GM12878 (cell line): ENCODE measurements around the gene RPS16. TPM values are rescaled to one million over a fixed set of nuclear protein-coding genes. Genes with fewer than 3 reads are reported as not detected.

Source experiments
- ATAC-seq: fragments of 200-7000 bp; cut with Tn5 transposase; 3 replicates; pipeline ENCODE4 v1.9.1; 2020; ENCODE audit warnings: mild to moderate bottlenecking, moderate library complexity
- BruUV-seq: library from RNA; stranded (reverse); fragments of 400-500 nt; replicated peaks from 2 replicates; lab custom pipeline; 2021; lab: Mats Ljungman, UMichigan
- CTCF ChIA-PET: fragments of 300-600 bp; sonication (Branson Sonifier 250); formaldehyde crosslinking; extraction: SDS; loops from one replicate; lab custom pipeline; 2021; ENCODE audit warnings: inconsistent platforms; lab: Yijun Ruan, JAX
- POLR2A ChIA-PET: fragments of 350-600 bp; formaldehyde crosslinking; extraction: SDS; loops from one replicate; lab custom pipeline; 2021; ENCODE audit warnings: inconsistent platforms; lab: Charles Lee
- RAD21 ChIA-PET: fragments of 300-600 bp; sonication (Branson Sonifier 250); formaldehyde crosslinking; loops from one replicate; lab custom pipeline; 2023; ENCODE audit warnings: antibody characterized with exemption; ENCODE audit not compliant: unreplicated experiment; lab: Charles Lee
- SMC1A ChIA-PET: fragments of 300-600 bp; sonication (Branson Sonifier 250); formaldehyde crosslinking; loops from one replicate; lab custom pipeline; 2023; ENCODE audit not compliant: unreplicated experiment, uncharacterized antibody; lab: Charles Lee
- DNase-seq: peaks from one replicate; pipeline ENCODE4 v3.0.0-alpha.2; 2011; ENCODE audit warnings: low read depth, low spot score
- FAIRE-seq: peaks from 3 replicates; lab custom pipeline; 2011; peaks lifted over from hg19 to GRCh38; lab: Jason Lieb, UNC
- H2AFZ ChIP-seq: 2 replicates; pipeline ENCODE4 v1.6.0; 2011; ENCODE audit warnings: low read depth, low read length, control low read depth; ENCODE audit not compliant: control insufficient read depth
- H3K27ac ChIP-seq: 2 replicates; pipeline ENCODE4 v1.5.1; 2011; ENCODE audit warnings: control low read depth; ENCODE audit not compliant: control insufficient read depth, insufficient read depth
- H3K27me3 ChIP-seq, 2 experiments: replicated peaks in 1 of 2; 2 replicates each; pipeline versions ENCODE4 v1.6.0 to v1.6.1; 2011; ENCODE audit warnings: low read length in 1 of 2; ENCODE audit not compliant: control insufficient read depth in 2 of 2, insufficient read depth in 2 of 2
- H3K36me3 ChIP-seq, 2 experiments: 2 replicates each; pipeline ENCODE4 v1.5.1; 2011; ENCODE audit warnings: low read length in 1 of 2; ENCODE audit not compliant: control insufficient read depth in 2 of 2, insufficient read depth in 2 of 2
- H3K4me1 ChIP-seq: 2 replicates; pipeline ENCODE4 v1.6.1; 2011; ENCODE audit warnings: mild to moderate bottlenecking, low read length, moderate library complexity, mixed read lengths; ENCODE audit not compliant: control insufficient read depth, insufficient read depth
- H3K4me2 ChIP-seq: 2 replicates; pipeline ENCODE4 v1.6.0; 2011; ENCODE audit warnings: control low read depth; ENCODE audit not compliant: control insufficient read depth, insufficient read depth
- H3K4me3 ChIP-seq: fragments of 200-600 bp; sonication (generic); 2 replicates; pipeline ENCODE4 v1.5.1; 2016
- H3K79me2 ChIP-seq: 2 replicates; pipeline ENCODE4 v1.6.0; 2011; ENCODE audit warnings: low read length; ENCODE audit not compliant: control insufficient read depth, insufficient read depth
- H3K9ac ChIP-seq: 2 replicates; pipeline ENCODE4 v1.8.0; 2011; ENCODE audit warnings: low read length, control low read depth, mixed read lengths; ENCODE audit not compliant: control insufficient read depth, insufficient read depth
- H3K9me3 ChIP-seq: replicated peaks from 3 replicates; pipeline ENCODE4 v1.5.1; 2011; ENCODE audit warnings: mild to moderate bottlenecking, low read length; ENCODE audit not compliant: control insufficient read depth, insufficient read depth
- H4K20me1 ChIP-seq: 2 replicates; pipeline ENCODE4 v1.6.0; 2011; ENCODE audit not compliant: control insufficient read depth, insufficient read depth
- FOXM1 ChIP-seq: IDR thresholded peaks from 2 replicates; pipeline ENCODE4 v1.6.1; 2012; ENCODE audit warnings: low read depth, mild to moderate bottlenecking, inconsistent platforms, low read length, moderate library complexity
- HDGF ChIP-seq: fragments of 450-650 bp; IDR thresholded peaks from 2 replicates; pipeline ENCODE4 v1.6.1; 2016; ENCODE audit warnings: antibody characterized with exemption
- HSF1 ChIP-seq: fragments of 150-350 bp; IDR thresholded peaks from 2 replicates; pipeline ENCODE4 v1.6.1; 2014; ENCODE audit warnings: mild to moderate bottlenecking, low read depth, low read length
- IKZF2 ChIP-seq, 2 experiments: fragments of 450-650 bp; IDR thresholded peaks; 2 replicates each; pipeline ENCODE4 v1.6.1; 2017; ENCODE audit warnings: mild to moderate bottlenecking in 2 of 2, moderate library complexity in 2 of 2
- IRF4 ChIP-seq: IDR thresholded peaks from 2 replicates; pipeline ENCODE4 v1.6.1; 2011; ENCODE audit warnings: low read depth, low read length
- JUNB ChIP-seq: IDR thresholded peaks from 2 replicates; pipeline ENCODE4 v1.6.1; 2016; ENCODE audit warnings: antibody characterized with exemption, mild to moderate bottlenecking
- KAT2A ChIP-seq: conservative IDR thresholded peaks from 2 replicates; pipeline ENCODE4 v1.6.1; 2011; ENCODE audit warnings: low read depth, low read length; ENCODE audit not compliant: control insufficient read depth
- KDM1A ChIP-seq: fragments of 200-600 bp; sonication (generic); IDR thresholded peaks from 2 replicates; pipeline ENCODE4 v1.6.1; 2016; ENCODE audit warnings: borderline replicate concordance
- LARP7 ChIP-seq: fragments of 450-650 bp; IDR thresholded peaks from 2 replicates; pipeline ENCODE4 v1.6.1; 2017; ENCODE audit warnings: mild to moderate bottlenecking
- PAX5 ChIP-seq: IDR thresholded peaks from 2 replicates; pipeline ENCODE4 v1.6.1; 2011; ENCODE audit warnings: low read depth, low read length, borderline replicate concordance
- PML ChIP-seq: IDR thresholded peaks from 2 replicates; pipeline ENCODE4 v1.6.1; 2012; ENCODE audit warnings: low read length, inconsistent platforms
- SUPT20H ChIP-seq: IDR thresholded peaks from 2 replicates; pipeline ENCODE4 v1.6.1; 2011; ENCODE audit warnings: low read depth, mild to moderate bottlenecking, low read length, moderate library complexity, borderline replicate concordance; ENCODE audit not compliant: control insufficient read depth
- USF1 ChIP-seq: IDR thresholded peaks from 2 replicates; pipeline ENCODE4 v1.6.1; 2011; ENCODE audit warnings: borderline replicate concordance, low read depth, mild to moderate bottlenecking, moderate library complexity, mixed read lengths, low read length; ENCODE audit not compliant: insufficient read depth; ENCODE audit errors: extremely low read length
- YBX1 ChIP-seq: fragments of 450-650 bp; IDR thresholded peaks from 2 replicates; pipeline ENCODE4 v1.6.1; 2016; ENCODE audit warnings: antibody characterized with exemption
- WGBS: methylation state at CpG from one replicate; pipeline ENCODE4 v1.1.6; 2016; ENCODE audit warnings: low lambda C conversion rate; ENCODE audit not compliant: insufficient replicate concordance, insufficient coverage; ENCODE audit errors: missing lambda C conversion rate; 5-methylcytosine and 5-hydroxymethylcytosine counted together
- in situ Hi-C: fragments of 300-500 bp; cut with MboI; formaldehyde crosslinking; loops from 9 replicates; pipeline ENCODE4 v1.14.3; 2018; ENCODE audit warnings: mixed read lengths
- intact Hi-C: fragments of 100-400 bp; cut with micrococcal nuclease; formaldehyde crosslinking; loops from one replicate; pipeline ENCODE4 v1.14.2; 2022; ENCODE audit not compliant: unreplicated experiment
- polyA plus RNA-seq, 11 experiments: library from polyadenylated mRNA; depleted of rRNA in 4 of 11; unstranded in 6 of 11; stranded (reverse) in 5 of 11; fragments of >200 nt; fragmentation: Nextera tagmentation in 4 of 11; fragmentation: Illumina TruSeq in 1 of 11; extraction: Ambion mirVana in 4 of 11; extraction: Trizol in 1 of 11; gene quantifications; 1 replicate in 1 of 11; 2 replicates in 10 of 11; pipeline versions ENCODE4 v1.2.1 to v1.2.3, GENCODE V29; 2011 to 2016; ENCODE audit warnings: inconsistent platforms in 2 of 11, missing spikeins in 2 of 11, low read depth in 1 of 11
- total RNA-seq, 4 experiments: library from RNA; depleted of rRNA in 3 of 4; stranded (reverse); fragments of >200 nt in 3 of 4; fragmentation: Illumina TruSeq in 1 of 4; extraction: Trizol in 1 of 4; gene quantifications; 2 replicates each; pipeline versions ENCODE4 v1.2.1 to v1.2.3, GENCODE V29; 2013 to 2021
- TF ChIP-seq, protein P1 (sequence below): fragments of 450-650 bp; formaldehyde crosslinking; IDR thresholded peaks from 2 replicates; pipeline ENCODE4 v1.4.0; 2022; ENCODE audit warnings: mild to moderate bottlenecking, moderate library complexity

RPS16 gene
- total and polyA plus RNA-seq, 10 of the 15 experiments (the other 5 are each of a cell fraction or from before 2014, with no cell fraction given) = 148 to 4,810 (median 2,343) TPM

- in situ Hi-C loops (no loop called here), intact Hi-C loops (no loop called here)
- H3K4me1 ChIP-seq = peaks cover 10% of the 10 kb centered on the region
- peaks cover 28% of the 10 kb centered on the region for H3K79me2 ChIP-seq
- POLR2A ChIA-PET = no interaction called here
- H2AFZ ChIP-seq = no peak overlapping the region
- H4K20me1 ChIP-seq = no peaks in the 10 kb centered on the region
- no peak for FAIRE-seq
- H3K9me3 ChIP-seq = no peaks in the 10 kb centered on the region
- SMC1A ChIA-PET = no interaction called here
- no peak overlapping the region for H3K27ac ChIP-seq
- H3K4me2 ChIP-seq = no peak overlapping the region
- TF ChIP-seq HSF1 (no peak), PML (no peak), SUPT20H (no peak), IRF4 (no peak), IKZF2 (IDR thresholded peaks at IDR 0.05) (no peak), KAT2A (no peak), PAX5 (no peak), KDM1A (no peak), YBX1 (no peak), FOXM1 (no peak), USF1 (no peak), HDGF (no peak), LARP7 (no peak), JUNB (no peak)
- TF ChIP-seq, protein P1, sequence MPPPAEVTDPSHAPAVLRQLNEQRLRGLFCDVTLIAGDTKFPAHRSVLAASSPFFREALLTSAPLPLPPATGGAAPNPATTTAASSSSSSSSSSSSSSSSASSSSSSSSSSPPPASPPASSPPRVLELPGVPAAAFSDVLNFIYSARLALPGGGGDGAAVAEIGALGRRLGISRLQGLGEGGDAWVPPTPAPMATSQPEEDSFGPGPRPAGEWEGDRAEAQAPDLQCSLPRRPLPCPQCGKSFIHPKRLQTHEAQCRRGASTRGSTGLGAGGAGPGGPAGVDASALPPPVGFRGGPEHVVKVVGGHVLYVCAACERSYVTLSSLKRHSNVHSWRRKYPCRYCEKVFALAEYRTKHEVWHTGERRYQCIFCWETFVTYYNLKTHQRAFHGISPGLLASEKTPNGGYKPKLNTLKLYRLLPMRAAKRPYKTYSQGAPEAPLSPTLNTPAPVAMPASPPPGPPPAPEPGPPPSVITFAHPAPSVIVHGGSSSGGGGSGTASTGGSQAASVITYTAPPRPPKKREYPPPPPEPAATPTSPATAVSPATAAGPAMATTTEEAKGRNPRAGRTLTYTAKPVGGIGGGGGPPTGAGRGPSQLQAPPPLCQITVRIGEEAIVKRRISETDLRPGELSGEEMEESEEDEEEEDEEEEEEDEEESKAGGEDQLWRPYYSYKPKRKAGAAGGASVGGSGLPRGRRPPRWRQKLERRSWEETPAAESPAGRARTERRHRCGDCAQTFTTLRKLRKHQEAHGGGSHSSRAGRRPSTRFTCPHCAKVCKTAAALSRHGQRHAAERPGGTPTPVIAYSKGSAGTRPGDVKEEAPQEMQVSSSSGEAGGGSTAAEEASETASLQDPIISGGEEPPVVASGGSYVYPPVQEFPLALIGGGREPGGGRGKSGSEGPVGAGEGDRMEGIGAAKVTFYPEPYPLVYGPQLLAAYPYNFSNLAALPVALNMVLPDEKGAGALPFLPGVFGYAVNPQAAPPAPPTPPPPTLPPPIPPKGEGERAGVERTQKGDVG (CRISPR knock-in tag) = no peak
- WGBS = 95% methylated on average over 5 of the region's 5 CpGs
- no peak overlapping the region for H3K4me3 ChIP-seq
- BruUV-seq = TSS peak; percentile 71
- H3K9ac ChIP-seq = no peak overlapping the region
- H3K36me3 ChIP-seq = peaks cover 5 to 28% of the 10 kb centered on the region in 2 experiments
- no peak for DNase-seq
- ATAC-seq = no peak
- CTCF ChIA-PET = interaction anchor here (0.5 kb wide), 1 partner anchor 119 kb away, joined by 5 read pairs; no protein-coding TSS in a partner anchor
- no peaks in the 10 kb centered on the region for H3K27me3 ChIP-seq
- RAD21 ChIA-PET = no interaction called here
Observed at GRCh38 chr19:39388657-39389056, 47.1 kb downstream of the RPS16 start.
